Liver (tissue), 3 donors: ENCODE measurements around the gene GVQW3.

Experiments used
- ATF3 ChIP-seq: IDR thresholded peaks from 2 replicates; pipeline ENCODE4 v1.6.1; 2016; ENCODE audit warnings: antibody characterized with exemption
- CTCF ChIP-seq: fragments of 150-350 bp; IDR thresholded peaks from 2 replicates; pipeline ENCODE4 v1.5.1; 2017; ENCODE audit warnings: improper control_type of control experiment, low read depth, low read length; ENCODE audit not compliant: missing input control
- EGR1 ChIP-seq, 2 donors: IDR thresholded peaks; 2 replicates each; pipeline ENCODE4 v1.6.1; 2016 to 2018; ENCODE audit warnings: antibody characterized with exemption in 2 of 2, low read depth in 2 of 2
- GABPA ChIP-seq, 2 donors: IDR thresholded peaks in 1 of 2; conservative IDR thresholded peaks in 1 of 2; 2 replicates each; pipeline ENCODE4 v1.6.1; 2016; ENCODE audit warnings: antibody characterized with exemption in 2 of 2, mild to moderate bottlenecking in 1 of 2, moderate library complexity in 1 of 2
- MAX ChIP-seq: IDR thresholded peaks from 2 replicates; pipeline ENCODE4 v1.6.1; 2016; ENCODE audit warnings: antibody characterized with exemption
- TAF1 ChIP-seq: conservative IDR thresholded peaks from 2 replicates; pipeline ENCODE4 v1.6.1; 2016; ENCODE audit warnings: antibody characterized with exemption, mild to moderate bottlenecking
- YY1 ChIP-seq: IDR thresholded peaks from 2 replicates; pipeline ENCODE4 v1.6.1; 2016; ENCODE audit warnings: antibody characterized with exemption, mild to moderate bottlenecking
- donor health status: healthy.
- donor health status: healthy.

- TF ChIP-seq CTCF, result no peak
- no peak for TF ChIP-seq GABPA (IDR thresholded peaks at IDR 0.05 in 1 of 2, conservative IDR thresholded peaks at IDR 0.05 in 1 of 2)
- no peak for TF ChIP-seq ATF3
- no peak for TF ChIP-seq MAX
- TF ChIP-seq EGR1 (IDR thresholded peaks at IDR 0.05; ENCODE audit: low read depth in 2 of 2), result no peak
- TF ChIP-seq YY1, result no peak
- no peak for TF ChIP-seq TAF1
These were observed 41.9 kb upstream of the GVQW3 start for GRCh38 chr11:76339221-76339620.
